HL-60/S4 (cell line): ENCODE measurements around the gene TBX10.
"Not testable (repeated sequence)": the region's sequence is repeated elsewhere in the genome, so short reads cannot be mapped to it uniquely, and the experiment has no call there.

Experiments used
- in situ Hi-C: fragments of 300-500 bp; cut with MboI; formaldehyde crosslinking; loops from 2 replicates; pipeline ENCODE4 v1.14.3; 2022; ENCODE audit warnings: low sequenced_read_pairs

TBX10 gene

DNA sequence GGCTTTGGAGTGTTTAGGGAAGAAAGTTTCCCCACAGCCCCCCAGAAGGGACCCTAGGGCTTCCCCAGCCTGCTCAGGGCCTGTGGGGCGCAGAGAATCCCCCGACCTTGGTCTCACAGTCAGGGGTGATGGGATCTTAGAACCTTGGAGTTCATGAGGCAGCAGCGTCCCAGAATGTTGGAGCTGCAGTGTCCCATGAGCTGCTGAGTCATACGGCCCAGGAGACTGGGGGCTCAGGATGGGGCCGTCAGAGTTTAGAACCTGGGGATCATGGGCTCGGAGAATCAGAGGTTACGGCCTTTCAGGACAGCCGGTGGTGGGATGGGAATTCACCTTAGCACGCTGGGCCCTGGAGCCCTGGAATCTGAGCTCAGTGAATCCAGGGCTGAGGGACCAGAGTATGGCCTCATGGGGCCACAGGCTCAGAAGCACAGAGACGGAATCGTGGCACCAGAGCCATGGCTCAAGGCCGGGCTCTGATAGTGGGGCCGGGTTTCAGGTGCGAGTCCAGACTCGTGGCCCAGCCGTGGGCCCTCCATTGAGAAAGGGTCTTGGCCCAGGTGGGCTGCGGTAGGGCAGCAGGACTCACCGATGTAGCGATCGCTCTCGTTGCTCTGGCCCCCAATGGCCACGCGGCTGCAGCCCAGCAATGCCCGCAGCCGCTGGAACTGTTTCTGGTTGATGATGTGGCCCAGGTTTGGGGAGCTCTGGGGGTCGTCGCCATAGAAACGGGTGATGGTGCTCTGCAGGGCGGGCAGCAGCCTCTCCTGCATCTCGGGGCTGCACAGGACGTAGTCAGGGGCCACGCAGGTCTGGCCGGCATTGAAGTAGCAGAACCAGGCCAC is 25.4 kb upstream of the TBX10 start:
- in situ Hi-C loops = no loop called here

DNA sequence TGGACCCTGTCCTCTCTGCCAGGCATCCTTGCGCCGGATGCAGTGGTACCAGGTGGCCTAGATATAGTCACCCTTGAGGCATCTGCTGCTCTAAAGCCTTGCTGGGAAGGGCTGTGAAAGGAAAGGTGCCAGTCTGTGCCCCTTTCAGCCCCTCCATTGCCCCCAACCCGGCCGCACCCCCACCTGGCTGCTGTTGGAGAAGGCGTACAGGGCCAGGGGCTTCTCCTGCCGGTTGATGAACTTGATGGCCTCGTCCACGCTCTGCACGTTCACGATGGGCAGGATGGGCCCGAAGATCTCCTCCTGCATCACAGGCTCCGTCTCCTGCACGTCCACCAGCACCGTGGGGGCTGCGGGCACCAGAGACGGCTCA is 24.6 kb upstream of the TBX10 start:
- in situ Hi-C loops = no loop called here

DNA sequence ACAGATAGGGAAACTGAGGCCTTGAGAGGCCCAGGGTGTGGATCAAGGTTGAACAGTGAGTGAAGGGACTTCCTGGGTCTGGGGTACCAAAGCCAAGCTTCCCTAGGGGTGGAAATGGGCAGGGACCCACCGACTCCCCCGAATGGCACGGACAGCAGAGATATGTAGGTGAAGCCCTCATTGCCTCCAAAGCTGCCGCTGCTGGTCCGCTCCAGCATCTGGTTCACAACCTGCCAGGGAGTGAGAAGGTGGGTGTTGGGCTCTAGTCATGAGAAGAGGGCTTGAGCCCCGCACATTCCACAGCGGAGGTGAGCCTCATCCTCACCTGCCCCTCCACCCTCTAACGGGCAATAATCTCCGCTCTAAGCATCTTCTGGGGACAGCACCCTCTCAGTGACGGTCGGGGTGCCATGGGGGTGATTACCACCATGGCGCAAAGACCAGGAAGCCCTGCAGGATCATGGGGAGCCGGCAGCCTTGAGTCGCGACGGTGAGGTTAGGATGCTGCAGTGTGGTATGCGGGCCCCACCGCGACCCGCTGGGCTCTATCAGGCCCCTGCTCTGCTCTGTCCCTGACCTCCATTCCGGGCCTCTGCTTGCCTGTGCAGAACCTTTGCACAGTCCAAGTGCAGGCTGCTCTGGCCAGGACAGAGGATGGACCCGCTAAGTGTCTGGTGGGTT is 24.1 kb upstream of the TBX10 start:
- in situ Hi-C loops = no loop called here

DNA sequence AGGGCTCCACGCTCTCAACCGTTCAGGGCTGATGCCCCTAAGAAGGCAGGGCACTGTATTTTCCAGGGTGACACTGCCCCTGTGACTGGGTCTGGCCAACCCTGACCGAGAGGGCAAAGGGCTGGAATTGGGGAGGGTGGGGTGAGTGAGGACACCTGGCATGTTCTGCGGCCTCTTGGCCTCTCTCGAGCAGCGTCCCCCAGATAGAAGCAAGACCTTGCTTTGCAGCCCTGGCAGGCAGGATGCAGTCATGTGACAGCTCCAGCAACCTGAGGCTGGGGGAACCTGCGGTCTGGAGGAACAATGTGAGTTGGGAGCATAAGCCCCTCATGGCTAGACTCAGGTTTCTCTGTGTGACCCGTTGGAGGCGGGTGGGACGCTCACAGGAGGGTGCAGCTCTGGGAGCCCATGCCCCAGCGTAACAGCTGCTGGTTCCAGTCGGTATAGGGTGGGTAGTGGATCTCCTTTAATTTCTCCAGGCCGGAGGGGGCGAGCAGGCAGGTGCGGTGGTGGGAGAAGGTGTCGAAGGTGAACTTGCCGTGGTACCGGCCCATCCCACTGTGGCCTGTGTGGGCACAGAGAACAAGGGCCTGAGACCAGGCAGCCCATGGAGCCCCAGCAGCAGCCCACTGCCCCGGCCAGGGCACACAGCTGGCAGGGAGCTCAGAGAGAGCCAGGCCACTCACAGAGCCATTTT is 23.4 kb upstream of the TBX10 start:
- in situ Hi-C loops = no loop called here

DNA sequence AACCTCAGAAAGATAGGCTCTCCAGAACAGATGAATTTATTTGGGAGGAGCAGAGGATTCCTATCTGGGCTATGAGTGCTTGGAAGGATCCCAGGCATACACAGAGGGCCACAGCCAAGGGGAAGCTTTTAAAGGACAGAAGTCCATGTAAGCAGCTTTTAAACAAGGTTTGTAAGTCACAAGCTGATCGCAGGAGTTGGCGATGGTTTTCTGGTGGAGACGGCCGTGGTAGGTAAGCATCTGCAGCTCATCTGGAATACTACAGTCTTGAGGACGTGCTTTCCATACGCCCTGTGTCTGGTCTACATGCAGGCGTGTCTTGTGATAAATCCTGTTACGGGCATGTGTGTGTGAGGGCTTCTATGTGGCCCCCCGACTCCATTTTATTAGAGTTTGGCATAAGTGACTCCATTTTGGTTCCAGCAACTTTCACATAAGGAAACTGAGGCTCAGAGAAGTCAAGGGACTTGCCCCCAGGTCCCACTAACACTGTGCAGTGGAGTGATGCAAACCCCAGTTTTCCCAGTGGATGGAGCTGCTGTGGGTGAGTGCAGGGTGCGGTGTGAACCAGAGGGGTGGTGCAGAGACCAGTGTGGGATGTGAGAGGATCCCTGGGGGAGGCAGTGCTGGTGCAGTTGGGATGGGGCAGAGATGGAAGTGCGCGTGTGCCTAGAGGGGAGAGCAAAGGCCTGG is 22.7 kb upstream of the TBX10 start:
- in situ Hi-C loops = no loop called here

DNA sequence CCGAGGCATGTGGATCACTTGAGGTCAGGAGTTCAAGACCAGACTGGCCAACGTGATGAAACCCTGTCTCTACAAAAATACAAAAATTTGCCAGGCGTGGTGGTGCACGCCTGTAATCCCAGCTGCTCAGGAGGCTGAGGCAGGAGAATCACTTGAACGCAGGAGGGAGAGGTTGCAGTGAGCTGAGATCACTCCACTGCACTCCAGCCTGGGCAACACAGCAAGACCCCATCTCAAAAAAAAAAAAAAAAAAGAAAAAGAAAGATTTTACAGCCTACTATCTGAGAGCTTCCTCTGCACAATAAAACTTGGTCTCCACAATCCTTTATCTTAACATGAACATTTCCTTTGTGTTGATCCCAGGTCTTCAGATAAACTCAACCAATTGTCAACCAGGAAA is 21.2 kb upstream of the TBX10 start:
- in situ Hi-C loops = not testable (repeated sequence)

DNA sequence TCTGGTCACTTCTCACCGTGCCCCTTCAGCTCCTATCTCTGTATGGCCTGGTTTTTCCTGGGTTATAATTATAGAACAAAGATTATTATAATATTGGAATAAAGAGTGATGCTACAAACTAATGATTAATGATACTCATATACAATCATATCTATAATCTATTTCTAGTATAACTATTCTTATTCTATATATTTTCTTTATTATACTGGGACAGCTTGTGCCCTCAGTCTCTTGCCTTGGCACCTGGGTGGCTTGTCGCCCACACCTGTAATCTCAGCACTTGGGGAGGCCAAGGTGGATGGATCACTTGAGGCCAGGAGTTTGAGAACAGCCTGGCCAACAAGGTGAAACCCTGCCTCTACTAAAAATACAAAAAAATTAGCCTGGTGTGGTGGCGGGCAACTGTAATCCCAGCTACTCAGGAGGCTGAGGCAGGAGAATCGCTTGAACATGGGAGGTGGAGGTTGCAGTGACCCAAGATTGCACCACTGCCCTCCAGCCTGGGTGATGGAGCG is 20.1 kb upstream of the TBX10 start:
- in situ Hi-C loops = not testable (repeated sequence)

DNA sequence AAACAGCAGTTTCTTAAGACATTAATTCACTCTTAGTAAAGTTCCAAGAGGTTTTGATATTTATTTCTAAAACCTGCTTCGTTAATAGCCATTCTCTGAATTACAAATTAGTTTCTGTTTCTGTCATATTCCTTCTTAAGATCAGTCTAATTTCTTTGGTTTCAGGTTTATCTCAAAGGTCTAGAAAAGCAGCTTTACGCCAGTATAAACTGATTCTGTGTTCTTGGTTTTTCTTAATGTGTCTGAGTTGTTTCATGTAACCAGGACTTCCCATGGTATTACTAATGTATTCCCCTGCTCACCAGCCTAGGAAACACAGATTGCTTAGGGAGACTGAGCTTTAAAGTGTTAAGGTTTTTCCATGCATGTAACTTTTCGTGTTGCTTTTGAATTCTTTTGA is 17.7 kb upstream of the TBX10 start:
- in situ Hi-C loops = no loop called here

DNA sequence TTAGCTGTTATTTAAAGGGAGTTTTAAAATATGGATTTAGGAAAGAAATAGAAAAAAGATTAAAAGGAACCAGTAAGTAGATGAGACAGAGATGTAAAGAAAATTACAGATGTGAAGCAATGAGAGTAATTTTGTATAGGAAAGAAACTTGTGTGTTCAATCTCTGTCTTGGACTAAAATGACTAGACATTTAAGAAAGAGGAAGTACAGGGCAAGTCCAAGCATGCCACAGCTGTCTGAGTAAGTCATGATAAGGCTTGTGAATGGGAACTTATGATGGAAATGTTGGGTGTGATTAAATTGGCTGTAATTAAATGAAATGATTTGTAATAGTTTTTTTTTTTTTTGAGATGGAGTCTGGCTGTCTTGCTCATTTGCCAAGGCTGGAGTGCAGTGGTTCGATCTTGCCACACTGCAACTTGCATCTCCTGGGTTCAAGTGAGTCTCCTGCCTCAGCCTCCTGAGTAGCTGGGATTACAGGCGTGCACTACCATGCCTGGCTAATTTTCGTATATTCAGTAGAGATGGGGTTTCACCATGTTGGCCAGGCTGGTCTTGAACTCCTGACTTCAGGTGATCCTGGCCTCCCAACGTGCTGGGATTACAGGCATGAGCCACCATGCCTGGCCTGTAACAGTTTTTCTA is 16.8 kb upstream of the TBX10 start:
- in situ Hi-C loops = no loop called here

DNA sequence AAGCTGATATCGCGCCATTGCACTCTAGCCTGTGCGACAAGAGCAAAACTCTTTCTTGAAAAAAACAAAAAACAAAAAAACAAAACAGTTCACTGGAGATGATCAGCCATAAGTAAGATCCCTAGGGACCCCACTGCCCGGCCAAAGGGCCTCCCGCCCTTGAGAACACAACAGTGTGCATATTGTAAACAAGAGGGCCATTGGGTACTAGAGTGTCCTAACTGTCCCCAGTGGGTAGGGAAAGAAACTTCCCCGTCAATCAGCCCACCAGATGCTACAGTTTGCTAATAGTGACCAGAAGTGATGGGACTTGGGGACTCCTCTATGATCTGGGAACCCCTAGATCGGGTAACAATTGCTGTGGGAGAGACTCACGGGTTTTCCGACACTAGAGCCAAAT is 14.7 kb upstream of the TBX10 start:
- in situ Hi-C loops = no loop called here

DNA sequence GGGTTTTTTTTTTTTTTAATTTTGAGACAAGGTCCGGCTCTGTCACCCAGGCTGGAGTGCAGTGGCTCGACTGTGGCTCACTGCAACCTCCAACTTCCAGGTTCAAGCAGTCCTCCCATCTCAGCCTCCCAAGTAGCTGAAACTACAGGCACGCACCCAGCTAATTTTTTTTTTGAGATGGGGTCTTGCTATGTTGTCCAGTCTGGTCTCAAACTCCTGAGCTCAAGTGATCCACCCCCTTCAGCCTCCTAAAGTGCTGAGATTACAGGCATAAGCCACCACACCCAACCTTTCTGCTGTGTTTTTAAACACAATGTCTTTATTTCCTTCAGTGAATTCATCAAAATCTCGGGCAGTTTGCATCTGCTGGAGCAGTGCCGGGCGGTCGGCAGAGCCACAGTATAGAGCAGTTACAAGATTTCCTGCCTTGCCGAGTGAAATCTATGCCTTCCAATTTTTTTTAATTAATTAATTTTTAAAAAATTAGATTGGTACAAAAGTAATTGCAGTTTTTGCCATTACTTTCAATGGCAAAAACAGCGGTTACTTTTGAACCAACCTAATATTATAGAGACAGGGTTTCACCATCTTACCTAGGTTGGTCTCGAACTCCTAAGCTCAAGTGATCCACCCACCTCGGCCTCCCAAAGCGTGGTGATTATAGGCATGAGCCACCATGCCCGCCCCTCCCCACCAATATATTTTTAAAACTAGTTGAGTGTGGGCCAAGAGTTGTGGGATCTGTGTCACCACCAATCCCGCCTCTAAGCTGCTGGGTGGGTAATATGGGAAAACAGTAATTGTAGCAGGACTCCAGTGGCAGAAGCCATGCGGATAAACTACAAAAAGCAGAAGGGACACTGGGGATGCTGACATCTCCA is 13.6 kb upstream of the TBX10 start:
- in situ Hi-C loops = no loop called here

DNA sequence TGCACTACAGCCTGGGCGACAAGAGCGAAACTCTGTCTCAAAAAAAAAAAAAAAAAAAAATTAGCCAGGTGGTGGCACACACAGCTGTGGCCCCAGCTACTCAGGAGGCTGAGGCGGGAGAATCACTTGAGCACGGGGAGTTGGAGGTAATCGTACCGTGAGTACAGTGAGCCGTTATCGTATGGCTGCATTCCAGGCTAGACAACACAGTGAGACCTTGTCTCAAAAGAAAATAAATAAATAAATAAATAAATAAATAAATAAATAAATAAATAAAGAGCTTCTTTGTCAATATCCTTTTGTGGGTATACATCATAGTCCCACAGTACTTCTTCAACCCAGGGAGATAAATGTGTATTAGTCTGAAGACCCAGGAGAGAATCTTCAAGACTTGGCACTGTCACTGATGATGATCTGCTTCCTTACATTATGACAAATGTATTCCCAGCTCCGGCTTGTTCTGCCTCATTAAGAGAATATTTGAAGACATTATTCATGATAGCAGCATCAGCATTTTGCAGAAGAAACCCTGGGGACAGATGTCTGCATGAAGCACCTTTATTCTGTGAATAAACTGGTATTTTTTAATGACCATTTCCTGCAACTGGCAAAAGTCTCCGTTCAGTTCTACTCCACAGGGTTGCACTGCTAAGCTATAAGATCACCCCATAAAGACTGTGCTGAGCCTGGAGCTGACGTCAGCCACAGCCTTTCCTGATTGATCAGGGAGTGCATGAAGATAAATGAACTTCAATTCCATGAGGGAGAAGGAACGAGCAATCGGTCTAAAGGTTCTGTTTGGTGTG is 12.6 kb upstream of the TBX10 start:
- in situ Hi-C loops = no loop called here

DNA sequence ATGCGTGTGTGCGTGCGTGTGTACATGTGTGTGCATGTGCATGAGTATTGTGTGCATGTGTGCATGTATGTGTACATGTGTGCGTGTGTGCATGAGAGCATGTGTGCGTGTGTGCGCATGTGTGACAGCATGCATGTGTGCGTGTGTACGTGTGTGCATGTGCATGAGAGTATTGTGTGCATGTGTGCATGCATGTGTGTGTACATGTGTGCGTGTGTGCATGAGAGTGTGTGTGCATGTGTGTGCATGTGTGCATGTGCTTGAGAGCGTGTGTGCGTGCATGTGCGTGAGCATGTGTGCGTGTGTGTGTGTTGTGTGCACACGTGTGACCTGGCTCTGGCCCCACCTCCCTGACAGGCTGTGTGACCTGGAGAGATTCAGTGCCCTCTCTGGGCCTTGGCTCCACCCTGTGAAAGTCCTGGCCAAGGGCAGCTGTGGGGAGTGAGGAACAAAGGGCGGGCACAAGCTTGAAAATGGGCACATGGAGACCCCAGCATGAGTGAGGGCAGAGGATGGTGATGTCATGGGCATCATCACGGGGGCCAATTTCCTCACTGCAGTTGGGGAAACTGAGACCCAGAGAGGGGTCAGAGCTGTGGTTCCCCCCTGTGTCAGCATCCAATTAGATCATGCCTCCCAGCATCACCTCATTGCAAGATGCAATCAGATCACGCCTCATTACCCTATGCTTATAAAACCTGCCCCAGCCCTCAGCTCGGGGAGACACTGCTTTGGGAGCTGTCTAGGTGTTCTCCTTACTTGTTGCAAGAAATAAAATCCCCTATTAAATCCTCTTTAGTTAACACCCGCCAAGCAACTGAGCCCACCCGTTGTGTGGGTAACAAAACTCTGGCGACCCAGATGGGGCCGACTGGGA is 10.3 kb upstream of the TBX10 start:
- in situ Hi-C loops = no loop called here

DNA sequence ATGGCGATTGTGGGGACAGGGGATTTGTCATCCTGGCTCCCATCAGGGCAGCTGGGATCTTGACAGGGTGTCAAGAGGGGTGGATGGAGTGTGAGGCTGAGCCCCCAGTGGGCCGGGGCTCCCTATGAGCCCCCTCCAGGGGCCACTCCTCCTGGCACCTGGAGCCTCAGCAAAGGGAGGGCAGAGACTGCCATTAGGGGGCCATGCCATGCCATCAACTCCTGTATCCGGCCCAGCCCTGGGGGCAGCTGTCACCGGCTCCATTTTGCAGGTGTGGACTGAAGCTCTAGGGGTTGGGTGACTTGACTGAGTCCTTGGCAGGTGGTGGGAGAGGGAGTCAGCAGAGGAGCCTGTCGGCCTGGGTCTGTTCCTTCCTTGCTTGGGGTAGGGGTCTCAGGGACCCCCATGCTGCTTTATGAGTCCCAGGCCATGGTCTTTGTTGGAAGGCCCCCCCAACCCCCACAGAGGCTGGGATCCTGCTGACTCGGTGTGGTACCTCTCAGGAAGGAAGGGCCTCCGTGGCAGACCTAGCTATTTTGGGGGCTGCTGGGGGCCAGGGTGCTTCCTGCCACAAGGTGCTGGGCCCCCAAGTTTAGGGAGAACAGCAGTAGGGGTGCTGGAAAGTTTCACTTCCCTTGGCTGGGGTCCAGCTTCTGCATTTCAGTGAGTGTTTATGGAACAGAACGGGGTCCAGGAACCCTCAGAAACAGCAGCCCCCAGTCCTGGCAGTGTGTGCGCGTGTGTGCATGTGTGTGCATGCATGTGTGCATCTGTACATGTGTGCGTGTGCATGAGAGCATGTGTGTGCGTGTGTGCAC is 9.4 kb upstream of the TBX10 start:
- in situ Hi-C loops = no loop called here

DNA sequence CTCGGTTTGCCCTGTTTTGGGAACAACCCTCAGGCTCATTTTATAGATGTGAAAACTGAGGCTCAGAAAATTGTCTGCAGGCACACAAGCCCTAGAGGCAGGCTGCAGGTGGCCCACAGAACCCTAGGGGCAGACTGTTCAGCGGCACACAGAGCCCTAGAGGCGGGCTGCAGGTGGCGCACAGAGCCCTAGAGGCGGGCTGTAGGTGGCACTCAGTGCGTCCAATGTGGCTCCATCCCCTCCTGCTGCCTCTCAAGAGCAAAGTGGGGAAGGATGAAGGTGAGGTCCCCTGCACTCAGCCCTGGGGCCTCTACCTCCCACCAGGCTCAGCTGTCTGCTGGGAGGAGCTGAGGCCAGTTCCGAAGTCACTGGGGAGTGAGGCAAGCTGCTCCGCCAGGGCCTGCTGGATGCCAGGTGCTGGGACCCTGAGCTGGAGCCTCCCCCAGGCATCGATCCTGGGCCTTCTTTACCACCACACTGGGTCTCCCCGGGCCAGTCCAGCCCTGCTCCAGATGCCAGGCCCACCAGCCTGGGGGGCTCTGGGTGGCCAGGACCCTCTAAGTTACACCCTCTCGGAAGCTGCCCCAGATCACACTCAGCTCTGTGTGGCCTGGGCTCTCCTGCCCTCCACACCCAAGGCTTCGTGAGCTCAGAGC is 8.7 kb upstream of the TBX10 start:
- in situ Hi-C loops = no loop called here

DNA sequence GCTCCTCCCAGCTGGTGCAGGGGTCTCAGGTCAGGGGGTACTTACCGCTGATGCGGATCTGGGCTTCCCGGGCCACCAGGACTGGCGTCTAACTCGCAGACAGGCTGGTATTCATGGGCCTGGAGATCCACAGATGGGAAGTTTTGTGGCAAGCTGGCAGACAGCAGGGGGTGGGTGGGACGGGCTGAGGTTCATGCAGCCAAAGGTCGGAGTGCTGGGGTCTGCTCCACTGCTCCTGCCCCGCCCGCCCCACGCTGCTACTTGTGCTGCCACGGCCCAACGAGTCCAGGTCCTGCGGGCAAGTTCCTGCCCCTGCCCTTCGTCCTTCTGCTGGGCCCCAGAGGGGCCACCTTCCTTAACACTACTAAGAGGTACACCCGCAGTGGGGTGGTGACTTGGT is 7.9 kb upstream of the TBX10 start:
- in situ Hi-C loops = no loop called here
